HG02759 (cell line): Measurements from ENCODE around the gene BUB3.

Experiments used
- ATAC-seq: cut with Tn5 transposase; IDR thresholded peaks from one replicate; pipeline ENCODE4 v1.9.1; 2021; ENCODE audit warnings: mild to moderate bottlenecking, moderate library complexity; ENCODE audit not compliant: unreplicated experiment

Gene BUB3

GRCh38 chr10:123202506-123202905 is 48.3 kb downstream of the BUB3 start:
- no peak for ATAC-seq

GRCh38 chr10:123203393-123204126 is 49.4 kb downstream of the BUB3 start:
- ATAC-seq, result no peak

- ATAC-seq, result no peak
Measured at GRCh38 chr10:123204127-123204461, 49.9 kb downstream of the BUB3 start.

GRCh38 chr10:123205041-123205440 is 50.8 kb downstream of the BUB3 start:
- ATAC-seq, result no peak

GRCh38 chr10:123212063-123212462 is 57.9 kb downstream of the BUB3 start:
- no peak for ATAC-seq

- ATAC-seq, result no peak
Measured at GRCh38 chr10:123212640-123213039, 58.4 kb downstream of the BUB3 start.

- no peak for ATAC-seq
Measured at GRCh38 chr10:123213192-123213591, 59.0 kb downstream of the BUB3 start.
